Endothelial cell of umbilical vein (primary cell): ENCODE results near the gene GPAM. TPM values are rescaled to one million over a fixed set of nuclear protein-coding genes. Genes with fewer than 3 reads are reported as not detected.

ENCODE experiments used
- BruUV-seq: library from RNA; stranded (reverse); fragments of 400-500 nt; replicated peaks from 2 replicates; lab custom pipeline; 2021; lab: Mats Ljungman, UMichigan
- CTCF ChIA-PET: fragments of 300-600, 350-600 bp; sonication (Branson Sonifier 250); formaldehyde crosslinking; loops from one replicate; lab custom pipeline; 2021; ENCODE audit warnings: antibody characterized with exemption, inconsistent platforms; lab: Charles Lee
- POLR2A ChIA-PET: fragments of 300-600, 350-600 bp; sonication (Branson Sonifier 250); formaldehyde crosslinking; loops from one replicate; lab custom pipeline; 2021; ENCODE audit warnings: antibody characterized with exemption, inconsistent platforms; lab: Charles Lee
- DNase-seq: peaks from one replicate; pipeline ENCODE4 v3.0.0-alpha.2; 2011; ENCODE audit warnings: low read depth, low spot score
- FAIRE-seq: peaks from 2 replicates; lab custom pipeline; 2011; peaks lifted over from hg19 to GRCh38; lab: Jason Lieb, UNC
- H2AFZ ChIP-seq: 2 replicates; pipeline ENCODE4 v1.6.0; 2012; ENCODE audit warnings: low read depth, low read length, control low read depth, inconsistent platforms
- H3K27ac ChIP-seq: 2 replicates; pipeline ENCODE4 v1.5.1; 2011; ENCODE audit warnings: low read depth, mild to moderate bottlenecking, control low read depth, low read length, moderate library complexity; ENCODE audit not compliant: insufficient read depth
- H3K27me3 ChIP-seq, 2 experiments: 2 replicates each; pipeline versions ENCODE4 v1.6.0 to v1.6.1; 2011; ENCODE audit warnings: low read length in 2 of 2, mixed read lengths in 1 of 2; ENCODE audit not compliant: control insufficient read depth in 2 of 2, insufficient read depth in 2 of 2
- H3K36me3 ChIP-seq, 2 experiments: 2 replicates in 1 of 2; 3 replicates in 1 of 2; pipeline ENCODE4 v1.5.1; 2011; ENCODE audit warnings: low read length in 2 of 2, mild to moderate bottlenecking in 1 of 2, moderate library complexity in 1 of 2; ENCODE audit not compliant: control insufficient read depth in 2 of 2, insufficient read depth in 2 of 2; ENCODE audit errors: extremely low read depth in 1 of 2
- H3K4me1 ChIP-seq: 3 replicates; pipeline ENCODE4 v1.5.1; 2011; ENCODE audit warnings: mild to moderate bottlenecking, low read length; ENCODE audit not compliant: control insufficient read depth, insufficient read depth; ENCODE audit errors: extremely low read depth
- H3K4me2 ChIP-seq: 2 replicates; pipeline ENCODE4 v1.6.1; 2011; ENCODE audit warnings: low read length, control low read depth, mixed read lengths; ENCODE audit not compliant: insufficient read depth
- H3K4me3 ChIP-seq, 3 experiments: fragments of 200-600 bp in 1 of 3; sonication (generic), shearing (Covaris generic) in 1 of 3; replicated peaks in 1 of 3; 2 replicates each; pipeline ENCODE4 v1.5.1; 2011 to 2016; ENCODE audit warnings: control low read depth in 3 of 3, low read length in 3 of 3, mild to moderate bottlenecking in 2 of 3, inconsistent platforms in 1 of 3, low read depth in 1 of 3, moderate library complexity in 1 of 3; ENCODE audit not compliant: insufficient read depth in 1 of 3
- H3K79me2 ChIP-seq: 2 replicates; pipeline ENCODE4 v1.6.0; 2012; ENCODE audit warnings: low read length, inconsistent platforms; ENCODE audit not compliant: control insufficient read depth, insufficient read depth
- H3K9ac ChIP-seq: replicated peaks from 2 replicates; pipeline ENCODE3; 2011; ENCODE audit warnings: low read length, control low read depth; ENCODE audit not compliant: insufficient read depth; ENCODE audit errors: extremely low read depth
- H3K9me1 ChIP-seq: replicated peaks from 3 replicates; pipeline ENCODE4 v1.6.0; 2011; ENCODE audit warnings: mild to moderate bottlenecking, low read length; ENCODE audit not compliant: control insufficient read depth, insufficient read depth; ENCODE audit errors: extremely low read depth
- H3K9me3 ChIP-seq: replicated peaks from 2 replicates; pipeline ENCODE4 v1.5.1; 2012; ENCODE audit warnings: low read length, inconsistent platforms; ENCODE audit not compliant: control insufficient read depth, insufficient read depth
- H4K20me1 ChIP-seq: replicated peaks from 2 replicates; pipeline ENCODE3; 2011; ENCODE audit warnings: mild to moderate bottlenecking, low read length; ENCODE audit not compliant: control insufficient read depth, insufficient read depth; ENCODE audit errors: extremely low read depth
- CTCF ChIP-seq, 2 donors: IDR thresholded peaks; 1 replicate in 1 of 2; 2 replicates in 1 of 2; pipeline ENCODE4 v1.5.1; 2011; ENCODE audit warnings: low read length in 2 of 2, mild to moderate bottlenecking in 2 of 2, moderate library complexity in 2 of 2, control low read depth in 1 of 2, inconsistent platforms in 1 of 2, low read depth in 1 of 2; ENCODE audit not compliant: insufficient read depth in 1 of 2; ENCODE audit errors: extremely low read depth in 1 of 2
- EZH2 ChIP-seq: IDR thresholded peaks from 2 replicates; pipeline ENCODE4 v1.6.1; 2012; ENCODE audit warnings: borderline replicate concordance, low read depth, mild to moderate bottlenecking, moderate library complexity, low read length, inconsistent platforms; ENCODE audit not compliant: severe bottlenecking
- FOS ChIP-seq: IDR thresholded peaks from 2 replicates; pipeline ENCODE4 v1.6.1; 2011; ENCODE audit warnings: mild to moderate bottlenecking, low read length, moderate library complexity, borderline replicate concordance; ENCODE audit not compliant: insufficient read depth
- GATA2 ChIP-seq: IDR thresholded peaks from 2 replicates; pipeline ENCODE4 v1.7.0; 2011; ENCODE audit warnings: low read depth, mild to moderate bottlenecking, moderate library complexity, mixed read lengths, low read length; ENCODE audit not compliant: insufficient read length, insufficient read depth
- JUN ChIP-seq: IDR thresholded peaks from 2 replicates; pipeline ENCODE4 v1.6.1; 2011; ENCODE audit warnings: borderline replicate concordance, low read depth; ENCODE audit not compliant: insufficient read length, insufficient read depth
- MAX ChIP-seq: IDR thresholded peaks from 2 replicates; pipeline ENCODE4 v1.6.1; 2011; ENCODE audit not compliant: insufficient read depth, insufficient read length
- MYC ChIP-seq: IDR thresholded peaks from one replicate; pipeline ENCODE4 v1.6.1; 2011; ENCODE audit warnings: mild to moderate bottlenecking, low read depth, low read length
- POLR2A ChIP-seq: IDR thresholded peaks from 2 replicates; pipeline ENCODE4 v1.6.1; 2012; ENCODE audit warnings: low read depth, mild to moderate bottlenecking, control low read depth, low read length
- POLR2AphosphoS5 ChIP-seq: IDR thresholded peaks from 2 replicates; pipeline ENCODE4 v1.6.1; 2012; ENCODE audit warnings: low read depth, mild to moderate bottlenecking, control low read depth, low read length, moderate library complexity; ENCODE audit not compliant: insufficient read depth
- dilution Hi-C: fragments of 300-500 bp; cut with MboI; formaldehyde crosslinking; loops from one replicate; pipeline ENCODE4 v1.15.0; 2019; ENCODE audit warnings: low sequenced_read_pairs; ENCODE audit not compliant: extremely low pct_ligation_motif_present
- intact Hi-C: fragments of 100-400 bp; cut with micrococcal nuclease; formaldehyde crosslinking; loops from one replicate; pipeline ENCODE4 v1.10.0; 2022
- polyA plus RNA-seq, 4 experiments: library from polyadenylated mRNA; depleted of rRNA in 3 of 4; stranded (reverse) in 3 of 4; unstranded in 1 of 4; fragments of >200 nt; gene quantifications; 2 replicates each; pipeline versions ENCODE4 v1.2.1 to v1.2.3, GENCODE V29; 2011 to 2012; ENCODE audit warnings: missing spikeins in 1 of 4
- total RNA-seq: library from RNA; stranded (reverse); gene quantifications from 2 replicates; pipeline ENCODE4 v1.2.3, GENCODE V29; 2021

The GPAM gene
- total and polyA plus RNA-seq, 2 donors (not counting 3 experiments of a cell fraction or from before 2014, with no cell fraction given), result 3.4 to 9.7 TPM

- dilution Hi-C loops, result no loop called here
- intact Hi-C loops, result no loop called here
- no peak overlapping the region for H3K4me3 ChIP-seq
- DNase-seq (no peak), FAIRE-seq (no peak)
- H3K79me2 ChIP-seq, result no peaks in the 10 kb centered on the region
- no peak for TF ChIP-seq POLR2AphosphoS5
- TF ChIP-seq POLR2A, result no peak
- TF ChIP-seq GATA2, result no peak
- TF ChIP-seq EZH2, result no peak
- no peak for TF ChIP-seq MAX
- no peak for TF ChIP-seq MYC
- TF ChIP-seq CTCF (IDR thresholded peaks at IDR 0.05; ENCODE audit: extremely low read depth in 1 of 2, insufficient read depth in 1 of 2, low read depth in 1 of 2, low read length in 2 of 2), result no peak
- TF ChIP-seq FOS, result no peak
- TF ChIP-seq JUN, result no peak
- no peaks in the 10 kb centered on the region for H3K4me1 ChIP-seq
- H3K27ac ChIP-seq, result no peak overlapping the region
- no peak overlapping the region for H3K9ac ChIP-seq
- no peaks in the 10 kb centered on the region for H4K20me1 ChIP-seq
- H3K36me3 ChIP-seq, result no peaks in the 10 kb centered on the region
- CTCF ChIA-PET, result interaction anchor here (0.7 to 1.0 kb wide), 2 partner anchors 12 to 92 kb away, joined by 3 read pairs; no protein-coding TSS in a partner anchor
- no peak overlapping the region for H3K4me2 ChIP-seq
- H3K9me3 ChIP-seq, result no peaks in the 10 kb centered on the region
- POLR2A ChIA-PET, result no interaction called here
- BruUV-seq, result no TSS peak
- H2AFZ ChIP-seq, result no peak overlapping the region
- H3K9me1 ChIP-seq, result no peaks in the 10 kb centered on the region
- H3K27me3 ChIP-seq, result no peaks in the 10 kb centered on the region
These were observed 31.8 kb upstream of the GPAM start for GRCh38 chr10:112215342-112215774.
